ENCODE measurements around the gene CENPS. TPM values are rescaled to one million over a fixed set of nuclear protein-coding genes. Genes with fewer than 3 reads are reported as not detected.
A peak's percentile ranks its signal among the peaks of the same experiment; 100 is the strongest.

The CENPS gene
- total and polyA plus RNA-seq, 2 experiments from 2014 or later = 8.8 to 21.1 TPM

DNA sequence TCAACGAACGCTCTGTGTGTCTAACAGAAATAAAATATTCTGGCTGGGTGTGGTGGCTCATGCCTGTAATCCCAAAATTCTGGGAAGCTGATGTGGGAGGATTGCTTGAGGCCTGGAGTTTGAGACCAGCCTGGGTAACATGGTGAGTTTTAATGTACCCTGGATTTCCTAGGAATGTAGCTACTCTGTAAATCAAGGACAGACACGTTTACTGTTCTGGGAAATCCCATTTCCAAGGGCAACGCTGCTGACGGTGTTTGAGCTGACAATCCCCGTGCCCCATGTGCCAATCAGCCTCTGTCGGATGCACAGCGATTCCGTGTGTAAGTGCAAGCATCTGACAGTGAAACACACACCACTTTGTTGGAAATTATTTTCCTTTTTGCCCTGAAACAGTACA lies 27.6 kb downstream of the CENPS start:
- no peaks in the 10 kb centered on the region for H3K4me1 ChIP-seq (ENCODE audit: insufficient read depth)
- no peak overlapping the region for H3K4me3 ChIP-seq
- WGBS (ENCODE audit: low lambda C conversion rate, missing lambda C conversion rate) = 81% methylated on average over 9 of the region's 9 CpGs
- TF ChIP-seq, protein P1, sequence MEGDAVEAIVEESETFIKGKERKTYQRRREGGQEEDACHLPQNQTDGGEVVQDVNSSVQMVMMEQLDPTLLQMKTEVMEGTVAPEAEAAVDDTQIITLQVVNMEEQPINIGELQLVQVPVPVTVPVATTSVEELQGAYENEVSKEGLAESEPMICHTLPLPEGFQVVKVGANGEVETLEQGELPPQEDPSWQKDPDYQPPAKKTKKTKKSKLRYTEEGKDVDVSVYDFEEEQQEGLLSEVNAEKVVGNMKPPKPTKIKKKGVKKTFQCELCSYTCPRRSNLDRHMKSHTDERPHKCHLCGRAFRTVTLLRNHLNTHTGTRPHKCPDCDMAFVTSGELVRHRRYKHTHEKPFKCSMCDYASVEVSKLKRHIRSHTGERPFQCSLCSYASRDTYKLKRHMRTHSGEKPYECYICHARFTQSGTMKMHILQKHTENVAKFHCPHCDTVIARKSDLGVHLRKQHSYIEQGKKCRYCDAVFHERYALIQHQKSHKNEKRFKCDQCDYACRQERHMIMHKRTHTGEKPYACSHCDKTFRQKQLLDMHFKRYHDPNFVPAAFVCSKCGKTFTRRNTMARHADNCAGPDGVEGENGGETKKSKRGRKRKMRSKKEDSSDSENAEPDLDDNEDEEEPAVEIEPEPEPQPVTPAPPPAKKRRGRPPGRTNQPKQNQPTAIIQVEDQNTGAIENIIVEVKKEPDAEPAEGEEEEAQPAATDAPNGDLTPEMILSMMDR (IDR thresholded peaks at IDR 0.05; ENCODE audit: poor library complexity) = no peak
- no peak for TF ChIP-seq EZH2phosphoT487 (IDR thresholded peaks at IDR 0.05; ENCODE audit: low read depth, severe bottlenecking, unreplicated experiment)
- TF ChIP-seq EZH2 (IDR thresholded peaks at IDR 0.05; ENCODE audit: borderline replicate concordance) = no peak
- DNase-seq (ENCODE audit: low spot score) = no peak
- no peak overlapping the region for H3K27ac ChIP-seq
- H3K9me2 ChIP-seq (replicated peaks; ENCODE audit: insufficient read depth) = no peaks in the 10 kb centered on the region
- H3K36me3 ChIP-seq (replicated peaks; ENCODE audit: insufficient read depth, low read depth) = no peaks in the 10 kb centered on the region
- H3K4me2 ChIP-seq = no peak overlapping the region
- H3K9me3 ChIP-seq (ENCODE audit: low read depth) = no peaks in the 10 kb centered on the region
- H4K20me1 ChIP-seq (ENCODE audit: insufficient read depth, poor library complexity, severe bottlenecking) = no peaks in the 10 kb centered on the region
- H2AFZ ChIP-seq = no peak overlapping the region
- no peaks in the 10 kb centered on the region for H3K27me3 ChIP-seq
- H3K79me2 ChIP-seq = no peaks in the 10 kb centered on the region

GRCh38 chr1:10459184-10459583 lies 29.0 kb downstream of the CENPS start:
- no peaks in the 10 kb centered on the region for H3K9me2 ChIP-seq (replicated peaks; ENCODE audit: insufficient read depth)
- peak overlapping the region; percentile 16 for H3K27ac ChIP-seq
- 30% methylated on average over 3 of the region's 3 CpGs for WGBS (ENCODE audit: low lambda C conversion rate, missing lambda C conversion rate)
- no peaks in the 10 kb centered on the region for H3K9me3 ChIP-seq (ENCODE audit: low read depth)
- H3K27me3 ChIP-seq = no peaks in the 10 kb centered on the region
- H3K4me1 ChIP-seq (ENCODE audit: insufficient read depth) = no peaks in the 10 kb centered on the region
- DNase-seq (ENCODE audit: low spot score) = peak; percentile 77
- no peaks in the 10 kb centered on the region for H4K20me1 ChIP-seq (ENCODE audit: insufficient read depth, poor library complexity, severe bottlenecking)
- H3K4me3 ChIP-seq = no peak overlapping the region
- H2AFZ ChIP-seq = no peak overlapping the region
- H3K36me3 ChIP-seq (replicated peaks; ENCODE audit: insufficient read depth, low read depth) = no peaks in the 10 kb centered on the region
- H3K4me2 ChIP-seq = no peak overlapping the region
- no peak for TF ChIP-seq EZH2phosphoT487 (IDR thresholded peaks at IDR 0.05; ENCODE audit: low read depth, severe bottlenecking, unreplicated experiment)
- no peaks in the 10 kb centered on the region for H3K79me2 ChIP-seq

GRCh38 chr1:10467078-10467477 lies 36.8 kb downstream of the CENPS start:
- peaks cover 17% of the 10 kb centered on the region for H3K79me2 ChIP-seq

DNA sequence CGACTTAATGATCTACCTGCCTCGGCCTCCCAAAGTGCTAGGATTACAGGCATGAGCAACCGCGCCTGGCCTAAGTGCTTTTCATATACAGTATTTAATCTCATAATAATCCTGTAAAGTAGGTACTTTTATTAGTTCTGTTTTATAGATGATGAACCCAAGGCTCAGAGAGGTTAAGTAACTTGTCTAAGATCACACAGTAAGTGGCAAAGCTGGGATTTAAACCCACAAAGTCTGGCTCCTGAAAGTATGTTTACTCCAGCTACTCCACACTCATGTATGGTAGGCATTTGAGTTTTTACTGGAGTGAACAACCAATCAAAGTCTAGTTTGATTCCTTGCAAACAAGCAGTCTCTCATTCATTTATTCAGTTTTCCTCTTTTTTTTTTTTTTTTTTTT lies 39.8 kb downstream of the CENPS start:
- H3K4me2 ChIP-seq = no peak overlapping the region
- H3K4me3 ChIP-seq = no peak overlapping the region
- no peaks in the 10 kb centered on the region for H4K20me1 ChIP-seq (ENCODE audit: insufficient read depth, poor library complexity, severe bottlenecking)
- no peak overlapping the region for H2AFZ ChIP-seq
- H3K79me2 ChIP-seq = peaks cover 21% of the 10 kb centered on the region
- WGBS (ENCODE audit: low lambda C conversion rate, missing lambda C conversion rate) = 100% methylated on average over 4 of the region's 4 CpGs
- H3K9me3 ChIP-seq (ENCODE audit: low read depth) = no peaks in the 10 kb centered on the region
- no peak for DNase-seq (ENCODE audit: low spot score)
- TF ChIP-seq EZH2 (IDR thresholded peaks at IDR 0.05; ENCODE audit: borderline replicate concordance) (no peak), EZH2phosphoT487 (IDR thresholded peaks at IDR 0.05; ENCODE audit: low read depth, severe bottlenecking, unreplicated experiment) (no peak)
- TF ChIP-seq, protein P1 (IDR thresholded peaks at IDR 0.05; ENCODE audit: poor library complexity) = no peak
- no peaks in the 10 kb centered on the region for H3K9me2 ChIP-seq (replicated peaks; ENCODE audit: insufficient read depth)
- no peak overlapping the region for H3K27ac ChIP-seq
- H3K4me1 ChIP-seq (ENCODE audit: insufficient read depth) = peaks cover 5% of the 10 kb centered on the region
- H3K36me3 ChIP-seq (replicated peaks; ENCODE audit: insufficient read depth, low read depth) = no peaks in the 10 kb centered on the region
- H3K27me3 ChIP-seq = no peaks in the 10 kb centered on the region

More at GRCh38 chr1:10467078-10467477, 36.8 kb downstream of the CENPS start:
- no peaks in the 10 kb centered on the region for H3K9me3 ChIP-seq (ENCODE audit: low read depth)
- 92% methylated on average over 2 of the region's 2 CpGs for WGBS (ENCODE audit: low lambda C conversion rate, missing lambda C conversion rate)
- H3K9me2 ChIP-seq (replicated peaks; ENCODE audit: insufficient read depth) = no peaks in the 10 kb centered on the region
- H2AFZ ChIP-seq = no peak overlapping the region
- no peaks in the 10 kb centered on the region for H4K20me1 ChIP-seq (ENCODE audit: insufficient read depth, poor library complexity, severe bottlenecking)
- no peak overlapping the region for H3K27ac ChIP-seq
- H3K4me3 ChIP-seq = no peak overlapping the region
- no peak overlapping the region for H3K4me2 ChIP-seq
- H3K27me3 ChIP-seq = no peaks in the 10 kb centered on the region
- no peak for DNase-seq (ENCODE audit: low spot score)
- TF ChIP-seq, protein P1 (IDR thresholded peaks at IDR 0.05; ENCODE audit: poor library complexity) = no peak
- TF ChIP-seq EZH2phosphoT487 (IDR thresholded peaks at IDR 0.05; ENCODE audit: low read depth, severe bottlenecking, unreplicated experiment) (no peak), EZH2 (IDR thresholded peaks at IDR 0.05; ENCODE audit: borderline replicate concordance) (no peak)
- H3K36me3 ChIP-seq (replicated peaks; ENCODE audit: insufficient read depth, low read depth) = no peaks in the 10 kb centered on the region
- H3K4me1 ChIP-seq (ENCODE audit: insufficient read depth) = no peaks in the 10 kb centered on the region

Data from hepatocyte (in vitro differentiated cells).